NCI-H146 treated with DMSO at 0.1 percent for 48 hours (cell line): Measurements from ENCODE around the gene SOHLH1.
A peak's percentile ranks its signal among the peaks of the same experiment; 100 is the strongest.
"Not testable (repeated sequence)": the region's sequence is repeated elsewhere in the genome, so short reads cannot be mapped to it uniquely, and the experiment has no call there.

ENCODE experiments used
- DNase-seq: peaks from one replicate; lab custom pipeline; 2025; ENCODE audit not compliant: unreplicated experiment; lab: John Stamatoyannopoulos, UW

The SOHLH1 gene

DNA sequence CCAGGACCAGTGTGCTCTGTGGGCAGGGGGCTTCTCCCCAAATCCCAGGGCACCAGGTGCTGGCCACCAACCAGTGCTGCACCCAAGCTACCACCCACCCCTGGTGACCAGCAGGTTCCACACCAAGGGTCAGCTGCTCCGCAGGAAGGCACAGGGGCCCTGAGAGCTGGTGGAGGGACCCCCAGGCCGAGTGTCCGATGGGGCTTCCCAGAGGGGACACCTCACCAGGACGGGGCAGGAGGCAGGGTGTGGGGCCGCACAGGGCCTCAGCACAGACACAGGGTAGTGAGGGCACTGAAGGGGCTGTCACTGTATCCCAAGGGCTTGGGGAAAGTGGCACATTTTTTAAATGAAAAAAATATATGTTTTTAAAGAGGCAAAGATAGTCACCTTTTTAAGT, 18.1 kb downstream of the SOHLH1 start:
- no peak for DNase-seq

DNA sequence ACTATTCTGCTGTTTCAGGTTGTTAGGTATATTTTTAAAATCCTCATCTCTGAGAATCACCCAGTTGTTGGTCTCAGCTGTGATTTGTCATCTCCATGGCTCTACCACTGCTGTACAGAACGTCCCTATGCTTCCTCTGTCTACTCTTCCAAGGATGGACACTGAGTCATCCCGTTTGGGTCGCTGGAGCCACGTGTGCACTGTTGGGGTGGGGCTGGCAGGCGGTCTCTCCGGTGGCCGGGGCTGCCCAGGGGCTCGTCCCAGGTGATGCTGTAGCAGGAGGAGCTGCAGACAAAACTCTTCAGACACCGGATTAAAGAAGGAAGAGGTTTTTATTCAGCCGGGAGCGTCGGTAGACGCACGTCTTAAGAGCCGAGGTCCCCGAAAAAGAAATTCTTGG, 19.2 kb downstream of the SOHLH1 start:
- no peak for DNase-seq

DNA sequence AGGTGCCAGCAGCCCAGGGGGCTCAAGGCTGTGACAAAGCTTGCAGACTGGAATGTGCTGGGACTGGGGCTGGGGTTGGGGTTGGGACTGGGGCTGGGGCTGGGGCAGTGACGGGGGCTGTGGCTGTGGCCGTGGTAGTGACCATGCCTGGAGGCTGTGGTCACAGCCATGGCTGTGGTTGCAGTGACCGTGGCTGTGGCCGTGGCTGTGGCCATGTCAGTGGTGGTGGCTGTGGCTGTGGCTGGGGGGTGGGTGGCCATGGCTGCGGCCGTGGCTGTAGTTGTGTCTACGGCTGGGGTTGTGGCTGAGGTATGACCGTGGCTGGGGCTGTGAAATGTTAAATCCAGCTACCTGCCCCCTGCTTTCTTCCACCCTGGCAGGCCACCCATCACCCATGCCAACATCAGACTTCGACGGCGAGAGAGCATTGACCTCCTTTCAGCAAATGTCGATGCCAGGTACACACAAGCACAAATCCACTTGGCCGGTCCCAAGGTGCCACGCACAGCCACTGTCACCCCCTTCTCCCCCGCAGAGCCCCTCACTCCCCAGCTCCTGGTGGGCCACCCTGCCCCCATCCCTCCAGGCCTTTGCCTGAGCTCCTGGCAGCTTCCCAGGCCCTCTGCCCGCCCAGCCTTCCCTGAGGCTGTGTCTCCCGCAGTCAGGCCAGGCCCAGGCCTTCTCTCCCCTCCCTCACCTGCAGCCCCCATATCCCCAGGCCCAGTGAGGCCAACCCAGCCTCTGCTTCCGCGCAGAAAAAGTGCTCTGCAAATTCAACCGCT, 20.9 kb downstream of the SOHLH1 start:
- no peak for DNase-seq

DNA sequence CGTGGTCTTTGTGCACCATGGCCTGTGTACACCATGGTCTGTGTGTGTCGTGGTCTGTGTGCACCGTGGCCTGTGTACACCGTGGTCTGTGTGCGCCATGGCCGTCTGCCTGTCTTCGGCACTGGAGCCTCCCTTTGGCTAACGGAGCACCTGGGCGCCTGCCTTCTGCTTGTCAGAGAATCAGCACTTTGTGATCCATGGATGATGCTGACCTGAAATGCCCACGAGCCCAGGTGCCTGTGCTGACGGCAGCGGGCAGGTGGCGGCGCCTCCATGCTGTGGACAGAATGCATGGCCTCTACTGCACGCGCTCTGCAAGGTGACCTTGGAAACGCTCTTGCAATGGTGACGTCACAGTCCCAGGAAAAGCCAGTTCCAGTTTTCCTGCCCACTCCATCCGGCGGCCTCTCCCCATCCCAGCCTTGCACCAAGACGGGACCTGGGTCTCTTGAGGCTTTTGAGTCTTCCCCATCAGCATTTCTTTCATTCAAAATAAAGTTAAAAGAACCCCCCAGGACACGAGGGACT, 21.6 kb downstream of the SOHLH1 start:
- DNase-seq = peak; percentile 8

DNA sequence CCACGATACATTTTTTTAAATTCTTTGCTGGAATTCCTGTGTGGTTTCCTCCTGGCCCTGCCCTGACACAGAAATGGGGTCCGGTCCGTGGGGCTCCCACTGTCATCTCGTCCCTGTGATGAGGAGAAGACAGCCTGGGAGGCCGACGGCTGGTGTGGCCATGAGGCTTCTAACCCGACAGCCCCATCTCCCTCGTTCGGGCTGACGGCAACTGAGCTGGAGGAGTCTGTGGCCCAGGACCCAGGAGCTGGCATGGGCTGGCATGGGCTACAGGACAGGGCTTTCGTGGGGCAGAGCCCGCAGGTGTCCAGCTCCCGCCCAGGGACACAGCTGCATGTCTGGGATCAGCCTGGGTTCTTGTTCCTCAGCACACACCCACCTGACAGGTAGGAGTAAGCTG, 22.4 kb downstream of the SOHLH1 start:
- DNase-seq = no peak

DNA sequence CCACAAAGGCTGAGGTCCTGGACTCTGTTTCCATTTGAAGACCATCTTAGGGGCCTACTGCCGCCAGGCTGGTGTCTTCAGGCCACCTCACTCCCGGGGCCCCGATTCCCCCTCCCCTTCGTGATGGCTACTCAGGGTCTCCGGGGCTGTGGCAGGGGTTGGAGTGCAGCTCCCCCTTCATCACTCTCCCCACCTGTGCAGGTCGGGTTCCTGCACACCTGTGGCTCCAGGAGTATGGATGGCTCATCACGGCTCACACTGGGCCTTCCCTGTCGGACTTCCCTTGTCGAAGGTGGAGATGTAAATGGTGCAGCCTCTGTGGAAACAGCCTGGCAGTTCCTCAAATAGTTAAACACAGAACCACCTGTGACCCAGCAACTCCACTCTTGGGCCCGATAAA, 24.3 kb downstream of the SOHLH1 start:
- DNase-seq = no peak

DNA sequence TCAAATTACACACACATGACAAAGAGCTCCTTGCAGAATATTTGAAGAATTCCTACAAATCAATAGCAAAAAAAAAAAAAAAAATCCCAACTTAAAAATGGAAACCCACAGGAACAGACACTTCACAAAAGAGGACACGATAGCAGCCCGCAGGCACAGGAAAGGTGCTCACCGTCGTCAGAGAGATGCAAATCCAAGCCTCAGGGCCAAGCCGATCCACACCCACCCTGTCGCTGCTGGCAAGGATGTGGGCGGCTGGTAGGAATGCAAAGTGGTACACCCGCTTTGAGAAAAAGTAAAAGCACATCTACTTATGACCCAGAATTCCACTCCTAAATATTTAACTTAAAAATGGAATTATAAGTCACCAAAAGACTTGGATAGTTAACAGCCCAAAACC, 25.3 kb downstream of the SOHLH1 start:
- no peak for DNase-seq

DNA sequence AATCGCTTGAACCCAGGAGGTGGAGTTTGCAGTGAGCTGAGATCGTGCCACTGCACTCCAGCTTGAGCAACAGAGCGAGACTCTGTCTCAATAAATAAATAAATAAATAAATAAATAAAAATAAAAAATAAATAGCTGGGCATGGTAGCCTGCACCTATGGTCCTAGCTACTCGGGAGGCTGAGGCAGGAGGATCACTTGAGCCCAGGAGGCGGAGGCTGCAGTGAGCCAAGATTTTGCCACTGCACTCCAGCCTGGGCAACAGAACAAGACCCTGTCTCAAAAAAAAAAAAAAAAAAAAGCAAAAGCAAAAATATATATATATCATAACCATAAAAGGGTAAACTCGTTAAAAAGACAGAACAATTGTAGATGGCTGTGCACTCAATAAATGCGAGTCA, 26.5 kb downstream of the SOHLH1 start:
- DNase-seq = not testable (repeated sequence)

DNA sequence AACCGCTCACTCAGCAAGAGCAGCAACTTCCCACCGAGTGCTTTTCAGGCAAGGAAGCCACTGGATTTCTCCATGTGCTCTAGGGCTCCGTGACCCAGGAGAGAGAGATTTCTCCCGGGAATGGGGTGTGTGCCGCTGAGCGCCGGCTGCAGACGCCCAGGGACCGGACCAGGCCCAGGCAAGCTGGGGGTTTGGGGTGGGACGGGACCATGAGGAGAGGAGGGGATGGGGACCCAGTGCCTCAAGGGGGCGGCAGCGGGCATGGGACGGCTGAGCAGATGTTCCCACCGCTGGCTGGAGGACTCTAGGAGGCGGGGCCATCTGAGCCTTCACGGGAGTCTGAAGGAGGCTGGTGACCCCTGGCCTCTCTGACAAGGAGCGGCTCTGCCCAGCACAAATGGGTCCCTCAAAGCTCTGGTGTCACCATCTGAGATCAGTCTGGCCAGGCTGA, 27.7 kb downstream of the SOHLH1 start:
- DNase-seq = no peak

DNA sequence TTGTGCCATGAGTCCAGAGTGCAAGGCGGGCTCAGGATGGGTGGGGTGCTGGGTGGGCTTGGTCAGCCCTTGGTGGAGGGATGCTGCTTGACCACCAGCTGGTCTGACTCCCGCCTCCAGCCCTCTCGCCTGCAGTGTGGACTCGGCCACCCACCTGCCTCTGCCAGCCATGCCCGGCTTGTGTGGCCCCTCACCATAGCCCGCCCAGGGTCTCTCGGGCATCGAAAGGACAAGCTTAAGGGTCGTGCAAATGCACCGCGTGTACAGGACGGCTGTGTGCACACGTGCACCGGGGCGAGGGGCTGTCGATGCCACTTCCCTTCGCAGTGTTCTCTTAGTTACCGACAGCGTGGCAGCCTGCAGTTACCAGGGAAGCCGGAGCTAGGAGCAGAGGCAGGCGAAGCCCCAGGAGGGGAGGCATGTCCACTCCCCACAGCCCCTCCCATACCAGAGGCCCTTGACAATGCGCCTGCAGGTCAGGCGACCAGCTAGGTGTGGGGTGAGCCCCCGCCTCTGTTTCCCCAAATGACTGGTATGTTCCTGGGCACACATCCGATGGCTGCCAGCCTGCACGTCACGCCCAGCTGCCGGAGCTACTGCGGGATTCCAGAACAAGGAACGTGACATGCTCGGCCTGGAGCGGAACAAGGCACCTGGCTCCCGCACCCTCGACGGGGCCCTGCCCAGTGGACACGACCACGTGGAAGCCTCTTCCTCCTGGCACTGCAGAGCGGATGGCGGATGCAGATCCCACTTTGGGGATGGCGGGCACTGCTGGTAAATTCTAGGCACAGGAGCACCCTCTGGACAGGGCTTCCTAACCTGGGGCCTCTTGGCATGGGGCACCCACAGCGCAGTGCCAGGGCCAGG, 28.3 kb downstream of the SOHLH1 start:
- no peak for DNase-seq

DNA sequence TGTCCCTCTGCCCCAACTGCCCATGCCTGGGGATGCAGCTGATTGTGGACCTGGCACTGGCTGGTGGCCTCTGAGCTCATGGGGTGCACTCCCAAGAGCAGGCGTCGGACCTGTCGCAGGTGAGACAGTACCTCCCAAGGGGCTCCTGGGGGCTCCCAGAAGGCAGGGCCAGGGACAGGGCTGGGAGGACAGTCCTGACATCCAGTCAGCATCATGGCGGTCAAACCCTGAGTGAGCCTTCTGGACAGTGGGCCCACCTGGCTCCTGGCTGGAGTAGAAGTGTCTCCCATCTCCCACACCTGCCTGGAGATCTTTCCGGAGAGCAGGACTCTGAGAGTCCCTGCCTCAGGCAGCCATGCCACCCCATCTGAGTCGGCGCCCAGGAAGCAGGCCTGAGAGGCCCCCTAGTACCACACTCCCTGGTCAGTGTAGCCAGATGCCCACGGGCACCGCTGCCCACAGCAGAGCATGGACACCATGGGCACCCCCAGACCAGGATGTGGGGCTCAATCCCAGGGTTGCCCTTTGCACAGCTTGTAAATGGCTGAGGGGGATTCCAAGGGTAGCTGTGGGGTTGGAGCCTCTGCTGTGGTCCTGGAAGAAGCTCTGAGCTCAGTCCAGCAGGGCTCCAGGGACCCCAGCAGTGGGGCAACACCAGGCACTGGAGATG, 29.5 kb downstream of the SOHLH1 start:
- DNase-seq = no peak

DNA sequence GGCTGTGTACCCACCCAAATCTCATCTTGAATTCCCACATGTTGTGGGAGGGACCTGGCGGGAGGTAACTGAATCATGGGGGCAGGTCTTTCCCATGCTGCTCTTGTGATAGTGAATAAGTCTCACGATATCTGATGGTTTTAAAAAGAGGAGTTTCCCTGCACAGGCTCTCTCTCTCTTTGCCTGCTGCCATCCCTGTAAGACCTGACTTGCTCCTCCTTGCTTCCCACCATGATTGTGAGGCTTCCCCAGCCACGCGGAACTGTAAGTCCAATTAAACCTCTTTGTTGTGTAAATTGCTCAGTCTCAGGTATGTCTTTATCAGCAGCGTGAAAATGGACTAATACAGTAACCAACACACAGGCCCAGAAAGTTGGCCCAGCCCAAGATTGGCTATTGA, 30.3 kb downstream of the SOHLH1 start:
- DNase-seq = not testable (repeated sequence)

DNA sequence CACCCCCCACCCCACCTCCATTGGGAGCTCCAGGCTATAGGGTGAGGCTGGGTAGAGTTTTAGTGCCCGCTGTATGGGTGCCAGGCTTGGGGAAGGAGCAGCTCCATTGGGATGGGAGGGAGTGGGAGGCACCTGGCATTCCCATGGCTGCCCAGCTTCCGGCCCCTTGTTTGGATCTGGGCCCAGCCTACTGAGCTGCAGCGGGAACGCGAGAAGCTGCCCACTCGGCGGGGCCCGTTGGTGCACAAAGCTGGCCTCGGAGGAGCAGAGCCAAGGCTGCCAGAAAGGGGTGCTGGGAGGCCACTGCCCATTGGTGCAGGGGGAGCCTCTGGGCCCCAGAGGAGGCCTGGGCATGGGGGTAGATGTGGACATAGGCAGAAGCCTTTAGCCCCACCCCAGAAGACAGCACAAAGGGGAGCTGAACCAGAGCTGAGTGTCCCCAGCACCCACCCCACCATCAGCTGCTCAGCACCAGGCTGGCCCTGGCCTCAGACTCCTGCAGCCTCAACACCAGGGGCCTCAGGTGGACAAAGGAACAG, 31.7 kb downstream of the SOHLH1 start:
- DNase-seq = no peak

DNA sequence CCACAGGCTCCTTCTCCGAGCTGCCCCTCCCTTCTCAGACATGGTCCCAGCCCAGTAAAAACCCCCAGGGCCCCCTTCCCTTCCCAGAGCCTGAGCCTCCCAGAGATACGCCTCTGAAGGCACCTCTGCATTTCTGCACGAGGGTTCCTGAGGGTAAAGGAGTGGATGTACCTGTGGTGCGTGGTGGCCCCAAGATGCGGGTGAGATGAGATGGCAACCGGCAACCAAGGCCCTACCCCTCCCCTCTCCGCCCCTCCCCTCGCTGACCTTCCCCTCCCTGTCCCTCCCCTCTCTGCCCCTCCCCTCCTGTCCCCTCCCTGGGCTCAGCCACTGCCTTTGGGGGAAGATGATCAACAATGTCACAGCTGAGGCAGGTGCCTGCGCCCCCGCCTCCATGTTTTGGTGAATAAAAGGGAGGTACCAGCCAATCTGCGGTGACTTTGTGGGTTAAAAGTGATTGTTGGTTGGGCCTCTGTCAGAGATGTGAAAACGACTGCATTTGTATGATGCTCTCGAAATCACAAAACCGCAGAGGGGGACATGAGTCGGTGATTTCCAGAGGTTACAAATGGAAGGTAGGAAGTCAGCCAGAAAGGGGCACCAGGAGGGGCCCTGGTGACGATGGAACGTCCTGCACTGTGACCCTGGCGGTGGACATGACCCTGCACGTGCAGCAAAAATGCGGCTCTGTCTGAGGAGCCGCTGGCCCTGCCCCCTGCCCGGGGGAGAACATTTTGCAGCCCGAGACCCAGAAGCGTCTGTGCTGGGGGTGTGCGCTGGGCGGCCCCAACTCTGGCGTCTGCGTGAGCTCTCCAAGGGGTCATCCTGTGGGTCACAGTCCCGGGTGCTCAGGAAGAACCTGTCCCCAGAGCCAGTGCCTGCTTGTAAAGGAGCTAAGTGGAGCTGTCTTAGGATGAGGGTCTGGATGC, 32.5 kb downstream of the SOHLH1 start:
- no peak for DNase-seq

DNA sequence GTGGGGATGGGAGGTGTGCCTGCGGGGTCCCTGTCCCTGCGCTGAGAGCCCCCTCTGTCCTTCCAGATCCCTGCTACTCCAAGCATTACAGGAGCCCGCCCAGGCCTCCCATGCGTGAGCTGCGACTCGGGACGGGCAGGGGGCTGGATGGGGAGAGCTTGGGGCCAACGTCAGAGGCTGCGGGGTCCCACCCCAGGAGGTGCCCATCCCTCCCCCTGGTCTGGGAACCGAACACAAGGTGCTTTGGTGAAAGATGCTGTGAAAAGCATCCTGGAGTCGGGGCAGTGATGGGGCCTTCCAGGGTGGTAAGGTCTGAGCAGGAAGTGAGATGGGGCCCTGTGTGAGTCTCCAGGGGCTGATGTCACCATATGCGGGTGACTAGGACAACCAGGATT, 33.5 kb downstream of the SOHLH1 start:
- DNase-seq = no peak

DNA sequence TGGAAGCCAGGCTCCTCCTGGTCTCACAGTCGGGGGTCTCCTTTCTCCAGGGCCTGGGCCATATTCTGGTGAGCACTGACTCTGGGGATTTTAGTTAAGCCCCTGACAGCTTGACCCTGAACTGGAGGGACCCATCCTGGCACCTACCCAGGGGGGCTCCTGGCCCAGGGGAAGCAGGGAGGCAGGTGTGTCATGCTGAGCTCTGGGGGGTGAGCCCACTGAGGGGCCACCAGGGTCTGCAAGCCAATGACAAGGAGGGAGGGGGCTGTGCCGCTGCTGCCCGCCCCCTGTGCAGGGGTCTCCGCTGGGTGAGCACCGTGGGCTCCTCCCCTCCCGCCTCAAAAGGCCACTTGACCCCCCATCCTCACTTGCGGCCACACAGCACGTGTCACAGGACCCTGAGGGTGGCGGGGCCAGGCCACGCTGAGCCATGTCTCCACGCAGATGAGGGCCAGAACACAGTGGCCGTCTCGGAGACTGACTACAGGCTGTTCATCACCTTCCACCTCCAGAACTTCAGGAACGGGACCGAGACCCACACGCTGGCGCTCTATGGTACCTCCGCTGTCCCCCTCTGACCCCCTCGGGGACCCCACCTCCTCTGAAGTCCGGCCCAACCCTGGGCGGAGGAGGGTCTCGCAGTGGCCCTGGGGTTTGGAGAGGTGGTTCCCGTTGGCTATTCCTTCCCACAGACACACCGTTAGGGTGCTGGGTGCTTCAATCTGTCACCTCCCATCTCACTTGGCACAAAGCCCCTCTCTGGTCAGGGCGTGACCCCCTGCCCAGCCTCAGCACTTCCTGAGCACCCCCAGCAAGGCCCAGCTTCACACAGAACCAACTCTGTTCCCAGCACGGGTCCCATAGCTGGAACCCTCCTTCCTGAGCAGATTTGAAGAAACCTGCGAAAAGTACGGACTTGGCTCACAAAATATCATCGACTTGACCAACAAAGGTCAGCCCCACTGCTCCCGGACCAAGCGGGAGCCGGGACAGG, 34.2 kb downstream of the SOHLH1 start:
- DNase-seq = no peak

DNA sequence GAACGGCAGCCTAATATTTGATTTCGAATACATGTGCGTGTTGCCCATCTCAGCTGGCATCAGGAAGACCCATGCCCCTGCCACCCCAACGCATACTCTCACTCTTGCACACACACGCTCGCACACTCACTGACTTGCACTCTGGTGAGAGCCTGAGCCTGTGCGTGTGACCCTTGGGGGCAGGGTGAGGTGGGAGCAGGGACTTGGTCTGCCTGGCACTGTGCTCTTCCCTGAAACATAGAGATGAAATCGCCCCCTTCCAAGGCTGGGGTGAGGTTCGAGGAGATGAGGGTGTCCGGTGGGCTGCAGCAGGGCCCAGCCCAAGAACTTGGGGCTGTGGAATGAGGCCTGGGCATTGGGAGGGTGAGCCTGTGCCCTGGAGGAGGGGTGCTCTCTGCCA, 35.0 kb downstream of the SOHLH1 start:
- DNase-seq = no peak

DNA sequence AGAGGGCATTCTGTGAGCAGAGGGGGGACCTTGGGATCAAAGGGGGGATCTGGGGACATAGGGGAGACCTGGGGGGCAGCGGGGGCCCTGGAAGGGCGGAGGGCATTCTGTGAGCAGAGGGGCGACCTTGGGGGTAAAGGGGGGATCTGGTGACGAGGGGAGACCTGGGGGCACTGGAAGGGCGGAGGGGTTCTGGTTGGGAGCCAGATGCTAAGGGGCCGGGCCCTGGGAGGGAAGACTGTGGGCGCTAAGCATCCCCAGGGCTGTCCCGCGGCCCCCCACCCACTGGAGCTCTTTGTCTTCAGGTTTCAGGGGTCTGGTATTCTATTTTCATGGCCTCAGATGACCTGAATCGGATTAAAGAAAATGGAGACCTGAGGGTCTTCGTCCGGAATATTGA, 35.4 kb downstream of the SOHLH1 start:
- no peak for DNase-seq

DNA sequence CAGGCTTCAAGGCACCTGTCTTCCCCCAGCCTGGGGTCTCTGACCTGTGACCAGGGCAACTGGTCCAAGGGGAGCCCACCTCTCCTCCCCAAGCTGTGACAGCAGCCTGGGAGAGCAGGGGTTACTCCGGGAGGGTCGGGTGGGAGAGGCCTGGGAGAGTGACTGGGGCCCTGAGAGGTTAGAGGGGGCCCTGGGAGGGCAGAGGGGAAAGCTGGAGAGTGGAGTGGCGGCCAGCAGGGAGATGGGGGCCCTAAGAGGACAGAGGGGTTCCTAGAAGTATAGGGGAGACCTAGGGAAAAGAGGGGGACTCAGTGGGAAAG, 35.9 kb downstream of the SOHLH1 start:
- DNase-seq = no peak
